Stomach smooth muscle (tissue), 2 donors: Measurements from ENCODE around the gene ARID3A.
"Not testable (repeated sequence)": the region's sequence is repeated elsewhere in the genome, so short reads cannot be mapped to it uniquely, and the experiment has no call there.

ENCODE experiments used
- H3K27ac ChIP-seq: one replicate; pipeline ENCODE4 v1.7.0; 2013; ENCODE audit warnings: mild to moderate bottlenecking, low read length, inconsistent platforms
- H3K27me3 ChIP-seq, 2 donors: one replicate each; pipeline ENCODE4 v1.7.0; 2013; ENCODE audit warnings: low read length in 2 of 2; ENCODE audit not compliant: insufficient read depth in 2 of 2, control insufficient read depth in 1 of 2
- H3K36me3 ChIP-seq, 2 donors: one replicate each; pipeline ENCODE4 v1.7.0; 2013; ENCODE audit warnings: low read length in 2 of 2; ENCODE audit not compliant: control insufficient read depth in 2 of 2, insufficient read depth in 2 of 2
- H3K4me1 ChIP-seq: one replicate; pipeline ENCODE4 v1.7.0; 2013; ENCODE audit warnings: low read length; ENCODE audit not compliant: control insufficient read depth, insufficient read depth
- H3K4me3 ChIP-seq, 2 donors: one replicate each; pipeline ENCODE4 v1.7.0; 2013; ENCODE audit warnings: low read length in 2 of 2
- H3K9ac ChIP-seq, 2 donors: one replicate each; pipeline ENCODE4 v1.7.0; 2013; ENCODE audit warnings: low read length in 2 of 2, mild to moderate bottlenecking in 1 of 2
- H3K9me3 ChIP-seq, 2 donors: one replicate each; pipeline ENCODE4 v1.7.0; 2013; ENCODE audit warnings: low read length in 2 of 2; ENCODE audit not compliant: control insufficient read depth in 2 of 2
- donor health status: healthy.
- donor health status: Pancreatic carcinoma.

Gene ARID3A

DNA sequence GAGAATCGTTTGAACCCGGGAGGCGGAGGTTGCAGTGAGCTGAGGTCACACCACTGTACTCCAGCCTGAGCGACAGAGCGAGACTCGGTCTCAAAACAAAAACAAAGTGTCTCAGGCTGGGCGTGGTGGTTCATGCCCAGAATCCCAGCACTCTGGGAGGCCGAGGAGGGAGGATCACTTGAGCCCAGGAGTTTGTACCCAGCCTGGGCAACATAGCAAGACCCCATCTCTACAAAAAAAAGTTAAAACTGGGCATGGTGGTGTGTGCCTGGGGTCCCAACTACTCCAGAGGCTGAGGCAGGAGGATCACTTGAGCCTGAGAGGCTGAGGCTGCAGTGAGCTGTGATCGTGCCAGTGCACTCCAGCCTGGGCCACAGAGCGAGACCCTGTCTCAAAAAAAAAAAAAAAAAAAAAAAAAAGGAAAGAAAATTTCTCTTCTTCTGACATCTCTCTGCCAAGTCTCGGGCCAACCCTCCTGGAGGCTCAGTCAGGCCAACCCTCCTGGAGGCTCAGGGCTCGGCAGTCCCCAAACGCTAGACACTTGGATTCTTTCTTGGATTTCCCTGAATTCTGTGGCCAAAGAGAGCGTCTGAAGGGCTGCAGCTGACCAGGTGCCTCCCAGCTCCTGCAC lies 26.3 kb downstream of the ARID3A start:
- H3K4me3 ChIP-seq, result no peak overlapping the region
- no peaks in the 10 kb centered on the region for H3K9me3 ChIP-seq
- peaks cover 4% of the 10 kb centered on the region for H3K4me1 ChIP-seq
- H3K9ac ChIP-seq, result no peak overlapping the region
- no peak overlapping the region for H3K27ac ChIP-seq
- no peaks in the 10 kb centered on the region for H3K36me3 ChIP-seq
- no peaks in the 10 kb centered on the region for H3K27me3 ChIP-seq

DNA sequence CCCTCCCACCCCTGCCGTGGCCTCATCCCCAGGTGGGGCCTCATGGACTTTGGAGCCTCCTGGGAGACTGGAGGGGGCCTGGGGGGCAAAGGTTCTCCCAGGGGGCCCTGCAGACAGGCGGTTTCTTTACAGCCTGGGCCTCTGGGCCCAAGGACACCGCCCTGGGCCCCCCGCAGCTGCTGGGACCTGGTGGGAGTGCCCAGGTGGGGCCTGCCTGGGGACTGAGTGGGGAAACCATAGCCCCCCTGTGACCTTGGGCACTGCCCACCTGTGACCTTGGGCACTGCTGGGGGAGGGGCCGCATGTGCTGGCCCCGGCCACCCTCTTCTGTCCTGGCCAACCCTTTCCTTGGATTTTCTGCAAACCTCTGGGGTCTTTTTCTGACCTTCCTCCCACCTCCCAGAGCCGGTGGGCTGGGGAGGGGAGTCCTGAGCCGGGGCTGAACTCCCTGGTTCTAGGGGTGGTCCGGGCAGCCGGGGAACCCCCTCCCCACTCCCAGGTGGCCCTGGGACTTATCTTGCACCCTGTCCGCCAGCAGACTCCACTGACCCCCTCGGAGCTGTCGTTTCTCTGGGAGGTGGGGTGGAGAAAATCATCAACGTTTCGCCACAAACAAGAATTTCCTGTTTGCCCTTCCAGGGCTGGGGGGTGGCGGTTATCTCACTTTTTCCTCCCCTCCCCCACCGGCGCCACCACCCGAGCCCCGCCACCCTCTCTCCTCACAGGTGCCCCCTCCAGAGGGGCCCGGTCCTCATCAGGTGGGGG lies 27.0 kb downstream of the ARID3A start:
- Histone ChIP-seq H3K27ac (no peak overlapping the region), H3K4me3 (no peak overlapping the region), H3K9ac (no peak overlapping the region), H3K9me3 (no peaks in the 10 kb centered on the region), H3K27me3 (no peaks in the 10 kb centered on the region), H3K4me1 (peaks cover 4% of the 10 kb centered on the region), H3K36me3 (no peaks in the 10 kb centered on the region)

DNA sequence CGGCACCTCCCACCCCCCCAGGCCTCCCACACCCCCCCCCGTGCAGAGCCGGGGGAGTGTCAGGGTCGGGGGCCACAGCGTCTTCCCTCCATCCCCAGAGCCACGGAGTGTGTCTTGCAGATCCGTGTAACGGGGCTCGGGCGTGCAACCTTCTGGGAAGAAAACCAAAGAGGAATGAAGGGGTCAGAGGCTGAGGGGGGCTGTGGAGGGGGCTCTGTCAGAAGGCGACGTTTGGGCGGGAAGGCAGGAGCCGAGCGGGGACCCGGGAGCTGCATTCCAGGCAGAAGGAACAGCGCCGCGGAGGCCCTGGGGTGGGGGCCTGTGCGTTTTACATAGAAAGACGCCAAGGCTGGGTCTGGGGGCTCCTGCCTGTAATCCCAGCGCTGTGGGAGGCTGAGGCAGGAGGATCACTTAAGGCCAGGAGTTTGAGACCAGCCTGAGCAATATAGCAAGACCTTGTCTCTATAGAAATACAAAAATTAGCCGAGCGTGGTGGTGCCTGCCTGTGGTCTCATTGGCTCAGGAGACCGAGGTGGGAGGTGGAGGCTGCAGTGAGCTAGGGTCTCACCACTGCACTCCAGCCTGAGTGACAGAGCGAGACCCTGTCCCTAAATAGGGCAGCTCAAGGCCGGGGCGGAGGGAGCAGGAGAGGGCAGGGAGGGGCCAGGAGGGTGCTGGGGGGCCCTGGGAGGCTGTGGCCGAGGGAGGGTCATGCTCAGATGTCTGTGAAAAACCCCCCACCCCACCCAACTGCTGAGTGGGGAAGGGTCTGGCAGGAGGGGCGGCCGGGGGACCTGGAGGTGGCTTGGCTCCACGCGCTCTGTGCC lies 27.8 kb downstream of the ARID3A start:
- no peaks in the 10 kb centered on the region for H3K36me3 ChIP-seq
- no peaks in the 10 kb centered on the region for H3K27me3 ChIP-seq
- H3K9me3 ChIP-seq, result no peaks in the 10 kb centered on the region
- no peak overlapping the region for H3K4me3 ChIP-seq
- H3K9ac ChIP-seq, result no peak overlapping the region
- peaks cover 4% of the 10 kb centered on the region for H3K4me1 ChIP-seq
- no peak overlapping the region for H3K27ac ChIP-seq

DNA sequence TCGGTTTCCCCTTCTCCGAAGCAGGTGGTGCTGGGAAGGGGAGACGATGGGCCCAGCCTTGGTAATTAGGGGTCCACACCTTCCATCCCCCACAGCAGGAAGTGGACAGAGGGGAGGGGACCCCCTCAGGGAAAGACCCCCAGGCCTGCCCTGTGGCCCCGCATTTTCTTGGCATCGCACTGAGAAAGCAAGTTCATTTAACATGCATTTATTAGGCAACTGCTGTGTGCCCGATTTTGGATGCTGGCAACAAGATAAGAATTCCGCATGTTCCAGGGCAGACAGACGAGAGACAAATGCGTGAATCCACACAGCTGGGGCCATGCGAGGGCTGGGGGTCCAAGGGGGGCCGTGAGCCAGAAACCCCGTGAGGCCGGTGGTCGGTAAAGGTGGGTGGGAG lies 28.4 kb downstream of the ARID3A start:
- H3K9ac ChIP-seq, result no peak overlapping the region
- peaks cover 4% of the 10 kb centered on the region for H3K4me1 ChIP-seq
- no peak overlapping the region for H3K4me3 ChIP-seq
- H3K27ac ChIP-seq, result no peak overlapping the region
- H3K9me3 ChIP-seq, result no peaks in the 10 kb centered on the region
- H3K36me3 ChIP-seq, result no peaks in the 10 kb centered on the region
- no peaks in the 10 kb centered on the region for H3K27me3 ChIP-seq

DNA sequence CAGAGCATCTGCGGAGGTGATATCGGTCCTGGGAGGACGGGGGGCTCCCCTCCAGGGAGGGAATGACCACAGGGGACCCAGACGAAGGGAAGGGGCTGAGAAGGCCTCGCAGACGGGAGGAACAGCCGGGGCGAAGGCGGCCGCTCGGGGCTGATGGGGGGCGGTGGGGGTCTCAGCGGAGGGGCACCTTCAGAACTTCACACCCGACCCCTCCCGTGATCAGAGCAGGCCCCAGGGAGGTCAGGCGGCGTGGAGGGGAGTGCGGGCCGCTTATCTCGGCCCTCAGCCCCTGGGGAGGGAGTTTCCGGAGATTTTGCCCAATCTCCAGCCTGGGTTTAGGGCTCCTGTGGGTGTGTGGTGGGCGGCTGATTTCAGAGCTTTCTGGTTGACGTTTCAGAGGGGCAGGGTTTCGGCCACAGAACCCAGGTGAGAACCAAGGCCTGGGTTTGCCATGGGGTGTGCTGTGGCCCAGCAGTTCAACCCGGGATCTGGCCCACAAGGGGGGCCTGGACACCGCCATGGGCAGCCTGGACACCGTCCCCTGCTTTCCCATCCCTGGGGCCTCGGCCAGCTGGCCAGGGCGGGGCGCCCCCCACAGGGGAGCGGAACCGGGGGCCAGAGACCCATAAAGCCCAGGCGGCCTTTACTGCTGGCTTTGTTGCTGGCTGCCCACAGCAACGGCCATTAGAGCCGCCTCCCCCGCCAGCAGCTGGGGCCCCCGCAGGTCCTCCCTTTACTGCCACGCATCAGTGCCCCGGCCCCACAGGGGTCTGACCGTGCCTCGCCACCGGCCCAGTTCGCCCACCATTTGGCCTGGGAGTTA lies 29.0 kb downstream of the ARID3A start:
- no peaks in the 10 kb centered on the region for H3K36me3 ChIP-seq
- H3K9me3 ChIP-seq, result no peaks in the 10 kb centered on the region
- H3K4me1 ChIP-seq, result peaks cover 4% of the 10 kb centered on the region
- H3K27me3 ChIP-seq, result no peaks in the 10 kb centered on the region
- no peak overlapping the region for H3K9ac ChIP-seq
- no peak overlapping the region for H3K4me3 ChIP-seq
- H3K27ac ChIP-seq, result no peak overlapping the region

DNA sequence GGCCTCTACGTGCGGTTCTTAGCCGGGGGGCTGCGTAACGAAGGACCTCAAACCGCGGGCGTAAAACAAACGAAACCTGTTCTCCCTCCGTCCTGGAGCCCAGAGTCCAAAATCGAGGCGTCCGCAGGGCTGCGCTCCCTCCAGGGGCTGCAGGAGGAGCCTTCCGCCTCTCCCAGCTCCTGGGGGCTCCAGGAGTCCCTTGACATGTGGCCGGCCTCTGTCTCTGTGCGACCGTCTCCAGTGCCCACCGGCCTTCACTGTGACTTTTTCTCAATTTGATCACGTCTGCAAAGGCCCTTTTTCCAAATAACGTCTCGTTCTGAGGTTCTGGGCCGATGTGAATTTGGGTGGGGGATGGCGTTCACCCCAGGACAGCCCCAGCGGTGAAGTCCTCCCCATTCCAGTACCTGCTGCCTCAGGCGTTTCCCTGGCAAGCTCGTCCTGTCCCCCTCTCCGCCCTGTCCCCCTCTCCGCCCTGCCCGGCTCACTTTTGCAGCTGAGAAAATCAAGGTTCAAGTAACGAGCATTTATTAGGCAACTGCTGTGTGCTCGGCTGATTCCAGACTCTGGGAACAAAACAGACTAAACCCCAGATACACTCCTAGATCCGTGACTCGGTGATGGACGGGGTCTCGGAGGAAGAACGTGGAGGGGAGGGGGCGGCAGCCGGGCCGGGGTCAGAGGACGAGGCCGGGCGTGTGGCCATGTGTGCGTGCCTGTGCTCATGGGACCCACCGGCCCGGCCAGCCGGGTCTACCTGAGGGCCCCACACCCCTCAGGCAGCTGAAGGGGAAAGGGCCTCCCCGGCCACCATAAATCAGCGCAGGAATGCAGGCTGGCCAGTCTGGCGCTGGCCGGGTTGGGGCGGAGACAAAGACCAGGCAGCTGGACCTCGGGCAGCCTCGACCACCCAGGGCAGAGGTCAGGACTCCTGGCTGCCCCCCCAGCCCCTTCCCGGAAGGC lies 30.2 kb downstream of the ARID3A start:
- Histone ChIP-seq H3K36me3 (peaks cover 0 to 2% of the 10 kb centered on the region in 2 donors), H3K4me3 (no peak overlapping the region), H3K9ac (no peak overlapping the region), H3K27ac (no peak overlapping the region), H3K4me1 (peaks cover 4% of the 10 kb centered on the region), H3K27me3 (no peaks in the 10 kb centered on the region), H3K9me3 (no peaks in the 10 kb centered on the region)

DNA sequence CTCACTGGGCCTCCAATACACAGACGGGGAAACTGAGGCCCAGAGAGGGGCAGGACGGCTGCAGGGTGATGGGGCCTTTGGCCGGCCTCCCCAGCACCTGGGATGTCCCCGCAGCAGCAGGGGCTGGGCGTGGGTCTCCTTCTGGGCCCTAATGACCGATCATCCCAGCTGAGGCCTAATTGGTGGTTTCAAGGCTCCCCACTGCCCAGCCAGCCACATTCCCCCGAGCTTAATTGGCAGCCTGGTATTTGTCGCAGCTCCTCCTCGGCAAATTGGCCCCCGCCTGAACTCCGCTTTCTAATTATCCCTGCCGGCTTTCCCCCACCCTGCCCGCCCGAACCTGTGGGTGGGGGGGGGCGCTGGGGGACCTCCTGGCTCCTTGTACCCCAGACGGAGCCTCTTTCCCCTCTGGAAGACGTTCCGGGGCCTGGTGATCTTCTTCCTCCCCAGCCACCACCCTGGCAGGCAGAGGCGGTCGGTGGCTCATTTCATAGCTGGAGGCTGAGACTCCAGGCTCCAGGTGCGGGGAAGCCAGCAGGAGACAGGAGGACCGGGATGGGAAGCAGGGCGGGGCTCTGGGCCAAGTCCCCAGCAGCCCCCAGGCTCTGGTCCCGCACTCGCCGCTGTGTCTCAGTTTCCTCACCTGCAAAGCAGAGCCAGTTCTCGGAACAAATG lies 31.1 kb downstream of the ARID3A start:
- no peak overlapping the region for H3K27ac ChIP-seq
- peaks cover 4% of the 10 kb centered on the region for H3K4me1 ChIP-seq
- H3K9me3 ChIP-seq, result no peaks in the 10 kb centered on the region
- no peak overlapping the region for H3K4me3 ChIP-seq
- H3K9ac ChIP-seq, result no peak overlapping the region
- peaks cover 0 to 2% of the 10 kb centered on the region in 2 donors for H3K36me3 ChIP-seq
- no peaks in the 10 kb centered on the region for H3K27me3 ChIP-seq

DNA sequence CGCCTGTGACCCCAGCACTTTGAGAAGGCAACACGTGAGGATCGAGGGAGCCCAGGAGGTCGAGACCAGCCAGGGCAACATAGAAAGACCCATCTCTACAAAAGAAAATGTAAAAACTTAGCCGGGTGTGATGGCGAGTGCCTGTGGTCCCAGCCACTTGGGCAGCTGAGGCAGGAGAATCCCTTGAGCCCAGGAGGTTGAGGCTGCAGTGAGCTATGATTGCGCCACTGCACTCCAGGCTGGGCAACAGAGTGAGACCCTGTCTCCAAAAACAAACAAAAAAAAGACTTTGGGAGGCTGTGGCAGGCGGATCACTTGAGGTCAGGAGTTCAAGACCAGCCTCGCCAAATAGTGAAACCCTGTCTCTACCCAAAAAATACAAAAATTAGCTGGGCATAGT lies 31.7 kb downstream of the ARID3A start:
- H3K9me3 ChIP-seq, H3K4me3 ChIP-seq, H3K27ac ChIP-seq, H3K9ac ChIP-seq, H3K27me3 ChIP-seq, H3K36me3 ChIP-seq, H3K4me1 ChIP-seq: not testable (repeated sequence)

DNA sequence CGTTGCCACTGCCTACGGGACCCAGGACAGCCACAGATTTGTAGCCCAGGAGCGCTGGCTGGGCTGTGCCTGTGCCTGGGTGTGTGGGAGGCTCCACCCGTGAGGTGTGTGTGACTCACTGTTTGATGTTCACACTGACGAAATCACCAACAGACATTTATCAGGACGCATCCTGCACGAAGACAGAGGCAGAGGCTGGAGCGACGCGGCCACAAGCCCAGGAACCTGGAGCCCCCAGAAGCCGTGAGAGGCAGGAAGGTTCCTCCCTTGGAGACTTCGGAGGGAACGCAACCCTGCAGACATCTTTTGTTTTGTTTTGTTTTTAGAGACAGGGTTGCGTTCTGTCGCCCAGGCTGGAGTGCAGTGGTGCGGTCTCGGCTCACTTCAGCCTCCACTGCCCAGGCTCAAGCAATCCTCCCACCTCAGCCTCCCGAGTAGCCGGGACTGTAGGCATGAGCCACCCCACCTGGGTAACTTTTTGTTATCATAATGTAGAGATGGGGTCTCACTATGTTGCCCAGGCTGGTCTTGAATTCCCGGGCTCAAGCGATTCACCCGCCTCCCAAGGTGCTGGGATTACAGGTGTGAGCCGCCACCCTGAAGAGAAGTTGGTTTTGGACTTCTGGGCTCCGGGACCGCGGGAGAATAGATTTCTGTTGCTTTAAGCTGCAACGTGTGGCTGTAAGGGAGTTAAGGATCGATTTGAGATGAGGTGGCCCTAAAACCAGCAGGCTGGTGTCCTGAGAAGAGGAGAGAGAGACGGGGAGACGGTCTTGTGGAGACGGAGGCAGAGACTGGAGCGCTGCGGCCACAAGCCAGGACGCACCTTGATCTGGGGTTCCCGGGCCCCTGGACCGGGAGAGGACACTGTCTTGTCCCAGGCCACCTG lies 33.4 kb downstream of the ARID3A start:
- no peaks in the 10 kb centered on the region for H3K4me1 ChIP-seq
- H3K27me3 ChIP-seq, result no peaks in the 10 kb centered on the region
- H3K9me3 ChIP-seq, result no peaks in the 10 kb centered on the region
- peaks cover 0 to 2% of the 10 kb centered on the region in 2 donors for H3K36me3 ChIP-seq
- no peak overlapping the region for H3K27ac ChIP-seq
- H3K4me3 ChIP-seq, result no peak overlapping the region
- H3K9ac ChIP-seq, result no peak overlapping the region
